ENCODE measurements around the gene SPECC1L.

The SPECC1L gene

DNA sequence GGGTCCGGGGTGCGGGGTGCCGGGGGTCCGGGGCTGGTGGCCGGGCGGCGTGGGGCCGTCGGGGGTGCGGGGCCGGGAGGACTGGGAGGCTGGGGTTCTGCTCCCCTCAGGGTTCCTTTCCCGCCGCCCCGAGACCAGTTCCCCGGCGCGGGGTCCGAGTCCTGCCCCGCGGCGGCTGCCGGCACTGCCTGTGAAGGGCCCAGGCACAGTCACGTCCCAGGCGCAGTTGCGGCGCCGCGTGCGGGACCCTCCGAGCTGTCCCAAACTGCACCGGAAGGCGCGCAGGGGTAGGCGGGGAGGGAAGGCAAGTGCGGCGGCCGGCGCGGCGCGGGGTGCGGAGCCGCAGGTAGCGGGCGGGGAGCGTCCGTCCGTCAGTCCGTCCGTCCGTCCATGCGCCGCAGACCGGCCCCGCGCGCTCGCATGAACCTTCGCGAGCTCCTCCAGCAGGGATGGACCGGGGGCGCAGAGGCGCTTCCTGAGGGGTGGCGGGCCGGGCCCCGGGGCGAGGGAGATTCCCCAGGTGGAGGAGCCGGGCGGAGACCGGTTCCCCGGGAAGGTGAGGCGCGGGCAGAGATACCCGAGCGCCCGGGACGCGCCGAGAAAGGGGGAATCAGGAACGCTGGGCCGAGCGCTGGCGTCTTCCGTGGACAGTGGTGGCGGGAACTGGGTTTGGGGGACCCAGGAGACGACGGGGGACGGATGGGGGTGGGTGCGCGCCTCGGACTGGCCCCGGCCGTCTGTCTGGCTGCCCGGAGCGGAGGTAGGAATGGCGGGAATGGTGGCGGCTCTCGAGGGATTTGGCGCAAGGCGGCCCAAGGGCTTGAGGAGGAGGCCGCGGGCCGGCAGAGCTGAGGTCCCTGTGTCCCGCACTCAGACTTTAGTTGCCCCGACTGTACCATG, 153.6 kb downstream of the SPECC1L start:
- Histone ChIP-seq H3K4me3 (ENCODE audit: low read depth, low read length) (peak overlapping the region; percentile 55), H3K4me1 (ENCODE audit: control insufficient read depth, insufficient read depth, low read length) (peaks cover 4% of the 10 kb centered on the region), H3K9ac (ENCODE audit: low read depth, low read length) (no peak overlapping the region), H3K27me3 (ENCODE audit: control insufficient read depth, insufficient read depth, low read length) (peaks cover 14% of the 10 kb centered on the region), H3K9me3 (ENCODE audit: control insufficient read depth, insufficient read depth, low read length) (no peaks in the 10 kb centered on the region), H3K36me3 (ENCODE audit: control insufficient read depth, insufficient read depth, low read length) (no peaks in the 10 kb centered on the region)

DNA sequence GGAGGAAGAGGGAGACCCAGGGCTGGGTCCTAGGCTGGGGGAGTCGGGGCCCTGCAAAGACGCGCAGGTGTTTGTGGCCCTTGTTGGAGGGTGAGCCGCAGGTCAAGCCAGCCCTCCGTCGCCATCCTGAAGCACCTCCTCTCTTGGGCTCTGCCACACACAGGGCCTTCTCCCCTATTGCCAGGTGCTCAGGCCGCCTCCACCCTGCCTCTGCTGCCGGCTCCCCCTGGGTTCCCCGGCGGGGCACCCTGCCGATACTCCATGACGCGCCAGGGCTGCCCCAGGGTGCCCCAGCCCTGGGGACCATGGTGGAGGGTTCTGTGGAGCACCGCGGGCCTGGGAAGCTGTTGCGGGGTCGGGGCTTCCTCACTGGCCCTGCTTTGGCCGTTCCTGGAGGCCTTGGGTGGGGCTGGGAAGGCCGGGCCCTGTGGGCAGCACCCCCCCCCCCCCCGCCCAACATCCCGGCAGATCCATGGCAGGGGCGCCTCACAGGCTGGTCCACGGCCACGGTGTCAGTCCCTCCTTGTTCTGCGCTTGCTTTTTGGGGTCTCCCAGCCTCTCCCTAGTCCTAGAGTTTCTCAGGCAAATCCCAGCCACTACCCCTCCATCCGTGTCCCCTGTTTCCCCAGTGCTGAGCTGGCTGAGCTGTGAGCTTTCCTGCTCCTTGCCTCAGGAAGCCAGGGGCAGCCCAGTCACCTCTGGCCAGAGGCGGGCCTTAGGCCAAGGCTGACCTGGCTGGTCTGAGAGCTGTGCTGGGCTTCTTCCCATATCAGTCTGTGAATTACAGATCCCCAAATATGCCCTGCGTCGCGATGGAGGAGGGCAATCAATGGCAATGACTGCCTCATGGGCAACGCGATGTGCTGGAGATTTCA, 154.5 kb downstream of the SPECC1L start:
- peak overlapping the region; percentile 55 for H3K4me3 ChIP-seq (ENCODE audit: low read depth, low read length)
- no peaks in the 10 kb centered on the region for H3K9me3 ChIP-seq (ENCODE audit: control insufficient read depth, insufficient read depth, low read length)
- H3K27me3 ChIP-seq (ENCODE audit: control insufficient read depth, insufficient read depth, low read length) = peaks cover 14% of the 10 kb centered on the region
- H3K9ac ChIP-seq (ENCODE audit: low read depth, low read length) = no peak overlapping the region
- no peaks in the 10 kb centered on the region for H3K36me3 ChIP-seq (ENCODE audit: control insufficient read depth, insufficient read depth, low read length)
- H3K4me1 ChIP-seq (ENCODE audit: control insufficient read depth, insufficient read depth, low read length) = peaks cover 4% of the 10 kb centered on the region

DNA sequence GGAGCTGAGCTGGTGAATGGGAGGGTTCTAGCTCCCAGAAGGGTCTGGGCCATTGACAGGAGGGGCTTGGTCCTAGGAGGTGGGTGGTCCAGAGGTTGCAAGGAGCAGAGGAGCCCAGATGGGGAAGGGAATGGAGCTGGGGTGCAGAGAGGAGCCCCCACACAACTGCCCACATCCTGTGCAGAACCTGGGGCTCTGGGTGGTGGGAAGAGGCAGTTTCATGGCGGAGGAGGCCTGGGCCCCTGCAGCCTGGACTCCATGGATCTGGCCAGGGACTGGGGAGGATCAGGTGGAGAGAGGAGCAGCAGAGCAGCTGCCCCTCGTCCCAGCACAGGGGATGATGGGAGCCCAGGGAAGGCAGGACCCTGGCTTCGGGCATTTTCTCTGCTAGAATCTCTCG, 155.8 kb downstream of the SPECC1L start:
- Histone ChIP-seq H3K4me3 (ENCODE audit: low read depth, low read length) (no peak overlapping the region), H3K9ac (ENCODE audit: low read depth, low read length) (no peak overlapping the region), H3K4me1 (ENCODE audit: control insufficient read depth, insufficient read depth, low read length) (peaks cover 4% of the 10 kb centered on the region), H3K9me3 (ENCODE audit: control insufficient read depth, insufficient read depth, low read length) (no peaks in the 10 kb centered on the region), H3K27me3 (ENCODE audit: control insufficient read depth, insufficient read depth, low read length) (peaks cover 14% of the 10 kb centered on the region), H3K36me3 (ENCODE audit: control insufficient read depth, insufficient read depth, low read length) (no peaks in the 10 kb centered on the region)

DNA sequence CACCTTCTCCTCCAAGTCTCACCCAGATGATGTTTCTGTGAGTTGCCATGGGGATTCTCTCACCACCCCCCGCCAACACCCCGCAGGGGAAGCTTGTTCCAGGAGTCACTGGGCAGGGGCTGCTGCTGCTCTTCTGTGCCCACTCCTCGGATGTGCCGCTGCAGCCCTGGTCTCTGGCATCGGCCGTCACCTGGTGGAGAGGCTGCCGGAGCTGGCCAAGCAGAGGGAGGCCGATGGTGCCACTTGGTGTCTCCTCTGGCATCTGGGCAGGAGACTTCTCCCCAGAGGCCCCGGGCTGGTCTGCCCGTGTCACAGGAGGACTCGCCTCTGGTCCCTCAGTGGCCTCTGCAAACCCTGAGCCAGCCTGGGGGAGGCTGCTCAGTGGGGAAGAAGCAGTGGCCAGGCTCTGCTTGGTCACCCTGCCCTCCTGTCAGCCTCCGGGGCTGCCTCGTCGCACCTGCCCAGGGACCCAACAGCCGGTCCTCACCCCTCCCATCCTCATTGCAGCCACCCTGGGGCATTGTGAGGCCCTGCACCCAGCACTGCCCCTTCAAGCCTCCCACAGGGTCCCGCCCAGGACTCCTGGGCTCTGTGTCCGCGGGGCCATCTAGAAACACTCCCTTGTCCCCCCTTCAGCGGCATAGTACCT, 156.3 kb downstream of the SPECC1L start:
- Histone ChIP-seq H3K9me3 (ENCODE audit: control insufficient read depth, insufficient read depth, low read length) (no peaks in the 10 kb centered on the region), H3K27me3 (ENCODE audit: control insufficient read depth, insufficient read depth, low read length) (peaks cover 14% of the 10 kb centered on the region), H3K9ac (ENCODE audit: low read depth, low read length) (no peak overlapping the region), H3K4me1 (ENCODE audit: control insufficient read depth, insufficient read depth, low read length) (peaks cover 4% of the 10 kb centered on the region), H3K4me3 (ENCODE audit: low read depth, low read length) (no peak overlapping the region), H3K36me3 (ENCODE audit: control insufficient read depth, insufficient read depth, low read length) (no peaks in the 10 kb centered on the region)

DNA sequence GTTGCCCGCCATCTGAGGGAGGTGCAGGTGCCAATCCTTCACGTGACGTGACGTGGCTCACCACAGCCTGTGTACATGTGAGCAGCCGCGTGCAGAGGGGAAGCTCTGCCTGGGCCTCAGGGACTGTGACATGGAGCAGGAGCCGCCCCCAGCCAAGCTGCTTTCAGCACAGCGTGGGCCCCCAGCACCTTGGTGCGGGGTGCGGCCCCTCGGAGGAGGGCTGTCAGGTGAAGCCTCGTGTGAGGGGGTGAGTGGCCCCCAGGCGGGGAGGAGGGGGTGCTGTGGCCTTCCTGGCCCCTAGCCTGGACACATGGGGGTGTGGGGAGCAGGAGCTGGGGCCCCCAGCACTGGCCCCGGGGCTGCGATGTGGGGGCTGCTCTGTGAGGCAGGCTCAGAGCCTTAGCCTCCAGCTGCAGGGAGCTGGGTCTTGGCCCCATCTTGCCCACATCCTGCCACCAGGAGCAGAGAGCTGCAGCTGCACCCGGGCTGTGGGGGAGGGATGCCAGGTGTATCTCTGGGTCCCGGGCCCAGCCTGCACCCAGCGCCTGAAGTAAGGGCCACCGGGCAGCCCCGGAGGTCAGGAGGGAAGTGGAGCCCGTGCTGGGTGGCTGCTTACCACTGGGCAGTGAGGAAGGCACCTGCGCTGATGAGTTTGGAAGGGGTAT, 157.0 kb downstream of the SPECC1L start, which contains the start of gene ADORA2A:
Gene ADORA2A, plus strand, starts transcription at position 100 of the 665 bp plus-strand sequence. CDS start 5,806 bp downstream, outside the sequence.
- Histone ChIP-seq H3K4me1 (ENCODE audit: control insufficient read depth, insufficient read depth, low read length) (peaks cover 4% of the 10 kb centered on the region), H3K27me3 (ENCODE audit: control insufficient read depth, insufficient read depth, low read length) (peaks cover 14% of the 10 kb centered on the region), H3K4me3 (ENCODE audit: low read depth, low read length) (no peak within 1 kb of the TSS), H3K9ac (ENCODE audit: low read depth, low read length) (no peak within 1 kb of the TSS), H3K9me3 (ENCODE audit: control insufficient read depth, insufficient read depth, low read length) (no peaks in the 10 kb centered on the region), H3K36me3 (ENCODE audit: control insufficient read depth, insufficient read depth, low read length) (no peaks in the 10 kb centered on the region)

DNA sequence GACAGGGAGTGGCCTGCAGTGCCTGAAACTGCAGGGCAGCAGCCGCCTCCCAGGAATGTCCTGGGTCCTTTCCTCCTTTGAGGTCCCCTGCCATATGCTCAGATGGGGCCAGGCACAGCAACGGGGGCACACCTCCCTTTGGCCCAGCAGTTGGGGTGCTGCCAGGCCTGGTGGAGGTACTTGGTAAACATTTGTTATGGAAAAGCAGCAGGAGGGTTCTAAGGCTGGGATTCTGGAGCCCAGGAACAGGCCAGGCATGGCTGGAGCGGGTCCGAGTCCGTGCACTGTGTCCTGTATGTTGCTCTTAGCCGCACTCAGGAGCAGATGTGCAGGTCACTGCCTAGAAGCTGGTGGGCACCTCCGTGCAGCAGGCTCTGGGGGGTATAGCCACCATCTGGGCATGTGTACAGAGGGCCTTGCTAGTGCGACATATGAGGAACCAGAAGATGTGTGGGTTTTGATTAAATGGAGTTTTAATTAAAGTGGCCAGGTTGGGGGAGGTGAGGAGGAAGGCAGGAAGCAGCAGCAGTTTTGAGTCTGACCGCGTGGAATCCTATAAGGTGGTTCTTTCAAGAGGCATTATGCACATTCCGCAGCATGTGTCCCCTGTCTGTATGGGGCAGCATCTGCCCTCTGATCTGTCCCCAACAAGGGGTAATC, 158.2 kb downstream of the SPECC1L start:
- no peak overlapping the region for H3K9ac ChIP-seq (ENCODE audit: low read depth, low read length)

DNA sequence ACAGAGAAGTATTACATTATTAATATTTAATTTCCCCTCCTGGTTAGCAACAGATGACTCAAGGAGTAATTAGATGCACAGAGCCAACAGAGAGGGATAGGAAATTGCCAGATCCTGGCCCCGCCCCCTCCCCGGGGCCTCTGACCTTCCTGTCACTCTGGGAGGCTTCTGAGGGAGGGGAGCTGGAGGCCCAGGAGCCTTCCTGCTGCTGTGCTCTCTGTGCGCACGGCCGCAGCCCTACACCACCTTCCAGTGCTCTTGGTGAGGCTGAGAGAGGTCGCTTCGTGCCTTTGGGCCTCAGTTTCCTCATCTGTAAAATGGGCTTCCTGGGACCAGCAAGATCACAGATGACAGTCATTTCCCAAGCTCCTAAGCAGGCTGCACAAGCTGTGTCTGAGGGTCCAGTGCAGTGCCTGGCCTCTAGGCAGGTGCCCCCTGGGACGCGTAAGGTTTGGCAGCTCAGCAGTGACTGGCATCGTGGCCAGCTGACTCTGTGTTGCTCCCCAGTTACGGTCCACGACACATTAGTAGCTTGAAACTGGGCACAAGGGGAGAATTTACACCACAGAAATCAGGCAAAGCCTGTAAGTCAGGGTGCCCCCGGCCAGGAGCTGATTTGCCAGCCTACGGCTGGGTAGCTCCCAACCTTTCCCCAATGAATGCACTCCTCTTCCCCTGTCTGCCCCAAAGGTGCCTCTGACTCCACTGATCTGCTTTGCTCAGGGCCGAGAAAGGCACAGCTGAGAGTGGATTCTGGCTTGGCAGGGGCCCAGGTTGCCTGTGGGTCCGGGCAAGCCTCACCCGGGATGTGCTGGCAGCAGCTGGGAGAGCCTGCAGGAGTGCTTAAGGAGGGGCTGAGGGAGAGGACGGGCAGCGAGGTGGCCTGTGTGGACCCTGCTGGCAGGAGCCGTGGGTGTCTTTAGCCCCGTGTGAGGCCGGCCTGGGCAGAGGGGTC, 159.1 kb downstream of the SPECC1L start:
- peaks cover 3% of the 10 kb centered on the region for H3K36me3 ChIP-seq (ENCODE audit: control insufficient read depth, insufficient read depth, low read length)
- H3K4me1 ChIP-seq (ENCODE audit: control insufficient read depth, insufficient read depth, low read length) = peaks cover 4% of the 10 kb centered on the region
- H3K27me3 ChIP-seq (ENCODE audit: control insufficient read depth, insufficient read depth, low read length) = peaks cover 12% of the 10 kb centered on the region
- no peak overlapping the region for H3K9ac ChIP-seq (ENCODE audit: low read depth, low read length)
- H3K4me3 ChIP-seq (ENCODE audit: low read depth, low read length) = no peak overlapping the region
- no peaks in the 10 kb centered on the region for H3K9me3 ChIP-seq (ENCODE audit: control insufficient read depth, insufficient read depth, low read length)

More for the DNA sequence above, 158.2 kb downstream of the SPECC1L start:
- H3K4me3 ChIP-seq (ENCODE audit: low read depth, low read length) = no peak overlapping the region
- H3K9me3 ChIP-seq (ENCODE audit: control insufficient read depth, insufficient read depth, low read length) = no peaks in the 10 kb centered on the region
- H3K27me3 ChIP-seq (ENCODE audit: control insufficient read depth, insufficient read depth, low read length) = peaks cover 14% of the 10 kb centered on the region
- H3K4me1 ChIP-seq (ENCODE audit: control insufficient read depth, insufficient read depth, low read length) = peaks cover 4% of the 10 kb centered on the region
- peaks cover 3% of the 10 kb centered on the region for H3K36me3 ChIP-seq (ENCODE audit: control insufficient read depth, insufficient read depth, low read length)

DNA sequence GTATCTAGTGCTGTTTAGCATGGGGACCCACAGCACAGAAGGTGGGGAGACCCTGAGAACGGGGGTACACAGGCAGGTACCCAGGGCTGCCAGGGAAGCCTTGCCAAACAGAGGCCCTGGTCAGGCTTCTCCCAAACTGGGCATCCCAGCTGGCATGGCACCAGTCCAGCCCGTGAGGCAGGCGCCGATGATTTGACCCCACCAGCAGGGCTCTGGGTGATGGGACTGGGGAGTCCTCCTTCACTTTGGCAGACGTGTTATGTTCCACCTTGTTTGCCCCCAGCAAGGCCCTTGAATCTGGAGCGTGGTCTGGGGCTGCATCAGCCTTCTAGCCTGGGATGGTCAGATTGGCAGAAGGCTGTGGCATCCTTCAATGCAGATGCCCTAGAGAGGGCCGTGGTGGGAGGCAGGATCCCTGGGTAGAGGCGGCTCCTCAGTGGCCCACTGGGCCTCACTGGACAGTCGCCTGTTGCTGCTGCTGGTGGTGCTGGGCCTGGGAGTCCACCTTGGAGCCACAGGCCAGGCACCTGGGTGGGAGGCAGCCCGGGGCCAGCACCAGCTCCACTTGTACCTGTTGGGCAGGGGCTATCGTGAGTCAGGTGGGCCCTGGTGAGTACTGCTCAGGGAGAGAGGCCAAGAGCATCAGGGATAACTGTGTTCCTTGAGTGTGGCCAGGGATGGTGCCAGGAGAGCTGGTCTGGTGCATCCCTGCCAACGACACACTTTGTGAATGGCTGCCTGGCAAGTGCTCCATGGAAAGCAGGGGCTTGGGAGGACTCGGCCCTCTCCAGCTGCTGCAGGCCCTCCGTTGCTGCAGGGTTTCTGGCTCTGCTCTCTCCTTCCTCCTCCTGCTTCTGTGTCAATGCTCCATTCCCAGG, 160.0 kb downstream of the SPECC1L start:
- Histone ChIP-seq H3K9ac (ENCODE audit: low read depth, low read length) (no peak overlapping the region), H3K9me3 (ENCODE audit: control insufficient read depth, insufficient read depth, low read length) (no peaks in the 10 kb centered on the region), H3K4me3 (ENCODE audit: low read depth, low read length) (no peak overlapping the region), H3K36me3 (ENCODE audit: control insufficient read depth, insufficient read depth, low read length) (peaks cover 6% of the 10 kb centered on the region), H3K4me1 (ENCODE audit: control insufficient read depth, insufficient read depth, low read length) (peaks cover 4% of the 10 kb centered on the region), H3K27me3 (ENCODE audit: control insufficient read depth, insufficient read depth, low read length) (peaks cover 4% of the 10 kb centered on the region)

DNA sequence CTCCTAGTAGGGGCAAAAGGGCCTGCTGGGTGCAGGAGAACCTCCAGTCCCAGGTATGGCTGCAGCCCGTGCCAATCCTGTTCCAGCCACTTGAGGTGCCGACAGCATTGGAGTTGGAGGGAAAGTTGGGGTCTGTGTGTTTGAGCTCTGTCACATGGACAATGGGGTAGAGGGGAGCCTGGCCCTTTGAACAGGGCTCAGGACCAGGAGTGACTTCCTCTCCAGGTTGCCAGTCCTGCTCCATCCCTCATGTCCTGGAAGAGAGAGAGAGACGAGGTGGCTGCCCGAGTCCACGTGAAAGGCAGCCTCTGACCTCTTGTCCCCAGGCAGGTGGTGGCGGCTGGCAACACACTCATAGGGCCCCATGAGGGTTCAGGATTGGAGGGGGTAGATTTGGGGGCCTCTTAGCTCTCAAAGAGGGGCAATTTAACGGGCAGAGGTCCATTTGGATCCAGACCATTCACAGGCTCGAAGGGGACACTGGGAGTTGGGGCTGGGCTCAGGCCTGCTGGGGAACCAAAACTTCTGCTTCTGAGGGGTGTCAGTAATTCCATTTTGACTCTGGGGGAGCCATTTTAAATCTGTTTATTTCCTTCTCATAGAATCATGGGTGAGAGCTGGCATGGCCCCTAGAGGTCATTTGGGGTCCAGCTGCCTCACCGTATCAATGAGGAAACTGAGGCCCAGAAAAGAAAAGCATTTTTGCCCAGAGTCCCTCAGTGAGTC, 160.8 kb downstream of the SPECC1L start:
- no peak overlapping the region for H3K9ac ChIP-seq (ENCODE audit: low read depth, low read length)
- no peak overlapping the region for H3K4me3 ChIP-seq (ENCODE audit: low read depth, low read length)
- no peaks in the 10 kb centered on the region for H3K9me3 ChIP-seq (ENCODE audit: control insufficient read depth, insufficient read depth, low read length)
- peaks cover 4% of the 10 kb centered on the region for H3K4me1 ChIP-seq (ENCODE audit: control insufficient read depth, insufficient read depth, low read length)
- H3K36me3 ChIP-seq (ENCODE audit: control insufficient read depth, insufficient read depth, low read length) = peaks cover 6% of the 10 kb centered on the region
- H3K27me3 ChIP-seq (ENCODE audit: control insufficient read depth, insufficient read depth, low read length) = no peaks in the 10 kb centered on the region

Measured in iPS-15b (cell line).